Dermis microvascular lymphatic vessel endothelial cell (primary cell): ENCODE data around the gene PHF19. TPM values are rescaled to one million over a fixed set of nuclear protein-coding genes. Genes with fewer than 3 reads are reported as not detected.

Experiments
- DNase-seq, 2 donors: peaks; one replicate each; pipeline versions ENCODE4 v3.0.0 to v3.0.0-alpha.2; 2010; ENCODE audit warnings: low read depth in 2 of 2
- total RNA-seq: library from RNA; depleted of rRNA; stranded (reverse); fragments of >200 nt; gene quantifications from 2 replicates; pipeline ENCODE4 v1.2.1, GENCODE V29; 2014

Gene PHF19
- total RNA-seq, 1 donor from 2014 or later: 32.1 TPM

GRCh38 chr9:120815075-120815474 is 61.9 kb downstream of the PHF19 start:
- no peak for DNase-seq

GRCh38 chr9:120808931-120809330 is 68.1 kb downstream of the PHF19 start:
- no peak for DNase-seq

GRCh38 chr9:120807607-120808379 is 69.2 kb downstream of the PHF19 start:
- DNase-seq: no peak

Other genes with a start within 250 kb of the PHF19 start
- gene MEGF9, start 162.7 kb downstream of the PHF19 start, total RNA-seq: 3.7 and 5.7 TPM in 2 replicates
- 25.7 and 30.2 TPM in 2 replicates for gene FBXW2, start 83.8 kb downstream of the PHF19 start, total RNA-seq
- gene PSMD5, start 34.3 kb downstream of the PHF19 start, total RNA-seq: 18.2 and 21.0 TPM in 2 replicates
- 0.51 and 1.2 TPM in 2 replicates for gene TRAF1, start 49.6 kb upstream of the PHF19 start, total RNA-seq
- 1.5 and 1.6 TPM in 2 replicates for gene C5, start 173.1 kb upstream of the PHF19 start, total RNA-seq
- 6.2 and 8.1 TPM in 2 replicates for gene CNTRL, start 197.8 kb upstream of the PHF19 start, total RNA-seq